LoVo (cell line): ENCODE results near the gene SENP1.
"Not testable (repeated sequence)": the region's sequence is repeated elsewhere in the genome, so short reads cannot be mapped to it uniquely, and the experiment has no call there.

Experiments used
- DNase-seq: peaks from one replicate; pipeline ENCODE4 v3.0.0-alpha.2; 2016; ENCODE audit warnings: low spot score

Gene SENP1

GRCh38 chr12:48111312-48111693, 5.4 kb upstream of the SENP1 start:
- not testable (repeated sequence) for DNase-seq

GRCh38 chr12:48110691-48111311, 4.9 kb upstream of the SENP1 start:
- peak; percentile 19 for DNase-seq

GRCh38 chr12:48109424-48109823, 3.5 kb upstream of the SENP1 start:
- DNase-seq, result no peak

GRCh38 chr12:48106681-48107613, 1.1 kb upstream of the SENP1 start:
- DNase-seq, result no peak

- no peak for DNase-seq
Observed at GRCh38 chr12:48105321-48105866, 485 bp downstream of the SENP1 start.

- DNase-seq, result peak; percentile 32
Observed at GRCh38 chr12:48104531-48104930, 1.3 kb downstream of the SENP1 start.

GRCh38 chr12:48092611-48093010, 13.3 kb downstream of the SENP1 start:
- no peak for DNase-seq

- no peak for DNase-seq
Observed at GRCh38 chr12:48086327-48086726, 19.6 kb downstream of the SENP1 start.

- no peak for DNase-seq
Observed at GRCh38 chr12:48084841-48085460, 20.9 kb downstream of the SENP1 start.

- no peak for DNase-seq
Observed at GRCh38 chr12:48084066-48084465, 21.8 kb downstream of the SENP1 start.

GRCh38 chr12:48080821-48081220, 25.1 kb downstream of the SENP1 start:
- DNase-seq, result no peak

- DNase-seq, result no peak
Observed at GRCh38 chr12:48080285-48080684, 25.6 kb downstream of the SENP1 start.

GRCh38 chr12:48078901-48079300, 27.0 kb downstream of the SENP1 start:
- no peak for DNase-seq

- no peak for DNase-seq
Observed at GRCh38 chr12:48077111-48077510, 28.8 kb downstream of the SENP1 start.

- DNase-seq, result no peak
Observed at GRCh38 chr12:48075832-48076231, 30.0 kb downstream of the SENP1 start.

- DNase-seq, result no peak
Observed at GRCh38 chr12:48074266-48074665, 31.6 kb downstream of the SENP1 start.

GRCh38 chr12:48072266-48072665, 33.6 kb downstream of the SENP1 start:
- DNase-seq, result no peak

- no peak for DNase-seq
Observed at GRCh38 chr12:48071808-48072207, 34.1 kb downstream of the SENP1 start.

- no peak for DNase-seq
Observed at GRCh38 chr12:48070731-48071130, 35.1 kb downstream of the SENP1 start.

- DNase-seq, result no peak
Observed at GRCh38 chr12:48070033-48070432, 35.8 kb downstream of the SENP1 start.

GRCh38 chr12:48069241-48069640, 36.6 kb downstream of the SENP1 start:
- no peak for DNase-seq

GRCh38 chr12:48068457-48068856, 37.4 kb downstream of the SENP1 start:
- no peak for DNase-seq
